ENCODE data around the gene ZNF652. TPM values are rescaled to one million over a fixed set of nuclear protein-coding genes. Genes with fewer than 3 reads are reported as not detected.
"Not testable (repeated sequence)": the region's sequence is repeated elsewhere in the genome, so short reads cannot be mapped to it uniquely, and the experiment has no call there.

Gene ZNF652
- total RNA-seq, 1 donor from 2014 or later = 42.7 TPM

GRCh38 chr17:49267912-49268311, 94.1 kb downstream of the ZNF652 start:
- DNase-seq (ENCODE audit: extremely low spot score in 2 of 2) = no peak
- Histone ChIP-seq H3K27me3 (no peaks in the 10 kb centered on the region), H3K9me3 (no peaks in the 10 kb centered on the region), H3K27ac (no peak overlapping the region), H3K4me1 (no peaks in the 10 kb centered on the region), H3K4me3 (no peak overlapping the region), H3K36me3 (no peaks in the 10 kb centered on the region)
- intact Hi-C loops (cut with DNase I) = no loop called here
- TF ChIP-seq, protein P1, sequence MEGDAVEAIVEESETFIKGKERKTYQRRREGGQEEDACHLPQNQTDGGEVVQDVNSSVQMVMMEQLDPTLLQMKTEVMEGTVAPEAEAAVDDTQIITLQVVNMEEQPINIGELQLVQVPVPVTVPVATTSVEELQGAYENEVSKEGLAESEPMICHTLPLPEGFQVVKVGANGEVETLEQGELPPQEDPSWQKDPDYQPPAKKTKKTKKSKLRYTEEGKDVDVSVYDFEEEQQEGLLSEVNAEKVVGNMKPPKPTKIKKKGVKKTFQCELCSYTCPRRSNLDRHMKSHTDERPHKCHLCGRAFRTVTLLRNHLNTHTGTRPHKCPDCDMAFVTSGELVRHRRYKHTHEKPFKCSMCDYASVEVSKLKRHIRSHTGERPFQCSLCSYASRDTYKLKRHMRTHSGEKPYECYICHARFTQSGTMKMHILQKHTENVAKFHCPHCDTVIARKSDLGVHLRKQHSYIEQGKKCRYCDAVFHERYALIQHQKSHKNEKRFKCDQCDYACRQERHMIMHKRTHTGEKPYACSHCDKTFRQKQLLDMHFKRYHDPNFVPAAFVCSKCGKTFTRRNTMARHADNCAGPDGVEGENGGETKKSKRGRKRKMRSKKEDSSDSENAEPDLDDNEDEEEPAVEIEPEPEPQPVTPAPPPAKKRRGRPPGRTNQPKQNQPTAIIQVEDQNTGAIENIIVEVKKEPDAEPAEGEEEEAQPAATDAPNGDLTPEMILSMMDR (IDR thresholded peaks at IDR 0.05) = no peak

GRCh38 chr17:49266233-49266632, 95.8 kb downstream of the ZNF652 start:
- intact Hi-C loops (cut with DNase I) = no loop called here
- no peaks in the 10 kb centered on the region for H3K36me3 ChIP-seq

GRCh38 chr17:49261540-49261939, 100.5 kb downstream of the ZNF652 start:
- intact Hi-C loops (cut with DNase I); H3K9me3 ChIP-seq; H3K27ac ChIP-seq; H3K4me3 ChIP-seq; H3K27me3 ChIP-seq; H3K36me3 ChIP-seq; DNase-seq (ENCODE audit: extremely low spot score in 2 of 2): not testable (repeated sequence)
- peaks cover 14% of the 10 kb centered on the region for H3K4me1 ChIP-seq

More at GRCh38 chr17:49266233-49266632, 95.8 kb downstream of the ZNF652 start:
- Histone ChIP-seq H3K27me3 (no peaks in the 10 kb centered on the region), H3K4me1 (no peaks in the 10 kb centered on the region), H3K4me3 (no peak overlapping the region), H3K27ac (no peak overlapping the region), H3K9me3 (no peaks in the 10 kb centered on the region)
- TF ChIP-seq POLR2AphosphoS5 (IDR thresholded peaks at IDR 0.05; ENCODE audit: insufficient read depth in 1 of 2, low read depth in 1 of 2) (no peak), POLR2A (IDR thresholded peaks at IDR 0.05) (no peak)
- TF ChIP-seq, protein P1 (IDR thresholded peaks at IDR 0.05) = no peak
- no peak for DNase-seq (ENCODE audit: extremely low spot score in 2 of 2)

DNA sequence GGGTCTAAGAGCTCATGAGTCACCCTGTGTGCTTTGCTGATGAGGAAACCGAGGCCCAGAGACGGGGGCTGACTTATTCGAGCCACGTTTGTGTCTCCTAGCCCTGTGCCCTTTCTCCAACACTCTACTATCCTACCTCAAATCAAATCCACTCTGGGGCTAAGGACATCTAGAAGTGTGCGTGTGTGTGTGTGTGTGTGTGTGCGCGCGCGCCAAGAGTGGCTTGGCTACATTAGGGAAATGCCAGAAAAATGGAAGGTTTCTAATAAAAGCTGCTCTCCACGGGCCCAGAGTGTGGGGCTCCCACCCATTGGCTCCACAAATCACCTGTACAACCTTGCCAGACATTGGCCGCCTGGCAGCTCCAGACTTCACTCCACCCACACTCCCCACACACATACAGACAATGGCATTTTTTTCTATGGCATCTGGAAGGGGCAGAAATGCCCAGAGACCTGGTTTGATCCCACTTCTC, 101.2 kb downstream of the ZNF652 start:
- Histone ChIP-seq H3K27me3 (no peaks in the 10 kb centered on the region), H3K27ac (peak overlapping the region; percentile 81), H3K9me3 (no peaks in the 10 kb centered on the region), H3K4me3 (peak overlapping the region; percentile 55 to 57), H3K36me3 (no peaks in the 10 kb centered on the region), H3K4me1 (peaks cover 14% of the 10 kb centered on the region)
- intact Hi-C loops (cut with DNase I) = no loop called here
- TF ChIP-seq POLR2A (IDR thresholded peaks at IDR 0.05) (no peak), POLR2AphosphoS5 (IDR thresholded peaks at IDR 0.05; ENCODE audit: insufficient read depth in 1 of 2, low read depth in 1 of 2) (peak in 1 of 2 donors; percentile 7)
- TF ChIP-seq, protein P1 (IDR thresholded peaks at IDR 0.05) = no peak
- no peak for DNase-seq (ENCODE audit: extremely low spot score in 2 of 2)

- no peak for DNase-seq (ENCODE audit: extremely low spot score in 2 of 2)
- H3K4me1 ChIP-seq = peaks cover 14% of the 10 kb centered on the region
- peak in 1 of 2 donors; percentile 18 for TF ChIP-seq POLR2A (IDR thresholded peaks at IDR 0.05)
- TF ChIP-seq POLR2AphosphoS5 (IDR thresholded peaks at IDR 0.05; ENCODE audit: insufficient read depth in 1 of 2, low read depth in 1 of 2) = peak in 1 of 2 donors; percentile 24
- TF ChIP-seq, protein P1 (IDR thresholded peaks at IDR 0.05) = no peak
- no peaks in the 10 kb centered on the region for H3K27me3 ChIP-seq
- H3K9me3 ChIP-seq = no peaks in the 10 kb centered on the region
- H3K36me3 ChIP-seq = no peaks in the 10 kb centered on the region
- peak overlapping the region; percentile 55 to 57 for H3K4me3 ChIP-seq
- intact Hi-C loops (cut with DNase I) = no loop called here
- peak overlapping the region; percentile 81 for H3K27ac ChIP-seq
Observed at GRCh38 chr17:49260011-49260816, 101.8 kb downstream of the ZNF652 start.

Data from vagina (tissue), 2 donors.